ENCODE data around the gene PRMT3.
"Not testable (repeated sequence)": the region's sequence is repeated elsewhere in the genome, so short reads cannot be mapped to it uniquely, and the experiment has no call there.

The PRMT3 gene

DNA sequence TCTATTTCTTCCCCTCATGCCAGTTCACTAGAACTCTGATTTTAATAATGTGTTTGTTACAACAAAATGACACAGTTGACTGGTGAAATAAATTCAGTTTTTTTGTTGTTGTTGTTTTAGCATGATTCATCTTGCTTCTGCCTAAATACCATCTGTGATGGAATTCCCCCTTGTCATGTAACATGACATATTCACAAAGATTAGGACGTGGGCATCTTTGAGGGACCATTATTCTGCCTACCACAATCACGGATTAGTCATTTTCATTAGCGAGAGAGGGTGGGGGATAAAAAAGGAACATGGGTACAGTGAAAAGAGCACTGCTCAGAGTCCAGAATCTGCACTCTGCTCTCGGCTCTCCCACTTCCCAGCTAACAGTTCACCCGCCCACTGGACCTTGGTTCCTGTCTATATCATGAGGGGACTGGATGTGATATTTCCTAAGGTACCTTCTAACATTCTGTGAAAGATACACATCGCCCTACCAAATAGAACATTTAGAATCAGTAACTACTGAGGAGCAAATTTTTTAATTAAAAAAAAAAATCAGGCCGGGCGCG, 12.7 kb upstream of the PRMT3 start:
- no peak for DNase-seq

GRCh38 chr11:20376162-20376730, 11.3 kb upstream of the PRMT3 start:
- no peak for DNase-seq

- DNase-seq, result not testable (repeated sequence)
Measured at GRCh38 chr11:20385996-20386395, 1.5 kb upstream of the PRMT3 start.

- DNase-seq, result peak; percentile 58
Measured at GRCh38 chr11:20388096-20389055, 860 bp downstream of the PRMT3 start.

DNA sequence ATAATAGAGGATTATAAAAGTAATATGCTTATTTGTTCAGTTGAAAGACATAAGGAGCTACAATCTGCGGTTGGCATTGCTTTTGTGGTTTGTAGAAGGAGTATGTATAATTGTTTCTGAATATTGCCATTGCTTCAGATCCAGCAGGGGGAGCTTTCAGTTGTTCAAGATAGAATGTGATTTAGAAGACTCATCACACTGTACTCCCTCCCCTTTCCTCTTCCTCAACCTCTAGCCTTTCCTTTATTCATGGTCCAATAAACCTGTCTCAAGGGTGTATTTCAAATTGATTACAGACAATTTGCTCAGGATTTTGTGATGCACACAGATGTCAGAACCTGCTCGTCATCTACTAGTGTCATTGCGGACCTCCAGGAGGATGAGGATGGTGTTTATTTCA, 9.8 kb downstream of the PRMT3 start:
- DNase-seq, result no peak

GRCh38 chr11:20399498-20399897, 12.0 kb downstream of the PRMT3 start:
- no peak for DNase-seq

DNA sequence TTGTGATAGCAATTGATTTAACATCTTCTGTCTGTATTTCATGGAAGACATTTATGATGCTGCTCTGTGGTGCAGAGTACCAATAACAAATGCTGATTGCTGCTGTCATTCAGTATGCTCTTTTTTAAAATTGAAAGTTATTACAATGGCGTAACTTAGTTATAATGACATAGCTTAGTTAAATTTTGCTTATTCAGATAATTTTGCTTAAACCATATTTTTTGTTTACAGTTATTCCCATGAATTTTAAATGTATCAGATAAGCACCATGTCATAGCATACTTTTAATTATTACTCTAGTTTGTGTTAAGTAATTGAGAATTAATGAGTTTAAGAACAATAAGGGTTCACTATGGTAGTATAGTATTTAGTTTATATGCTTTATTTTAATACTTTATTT, 15.5 kb downstream of the PRMT3 start:
- no peak for DNase-seq

- no peak for DNase-seq
Measured at GRCh38 chr11:20406484-20406883, 19.0 kb downstream of the PRMT3 start.

DNA sequence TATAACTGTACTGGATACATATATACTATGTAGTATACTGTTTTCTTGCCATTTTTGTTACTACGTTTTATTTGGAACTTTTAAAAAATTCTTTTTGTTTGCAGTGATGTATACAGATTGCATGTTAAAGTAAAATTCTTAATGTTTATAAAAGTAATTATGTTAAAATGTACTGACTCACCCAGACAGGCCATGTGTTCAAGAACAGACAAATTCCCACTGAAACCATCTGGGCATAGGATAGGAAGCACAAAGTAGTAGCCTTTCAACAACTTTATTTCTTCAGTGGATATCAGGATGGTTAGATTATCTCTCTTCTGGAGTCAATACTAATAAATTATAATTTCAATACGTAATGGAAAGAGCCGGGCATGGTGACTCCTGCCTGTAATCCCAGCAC, 19.8 kb downstream of the PRMT3 start:
- DNase-seq, result no peak

DNA sequence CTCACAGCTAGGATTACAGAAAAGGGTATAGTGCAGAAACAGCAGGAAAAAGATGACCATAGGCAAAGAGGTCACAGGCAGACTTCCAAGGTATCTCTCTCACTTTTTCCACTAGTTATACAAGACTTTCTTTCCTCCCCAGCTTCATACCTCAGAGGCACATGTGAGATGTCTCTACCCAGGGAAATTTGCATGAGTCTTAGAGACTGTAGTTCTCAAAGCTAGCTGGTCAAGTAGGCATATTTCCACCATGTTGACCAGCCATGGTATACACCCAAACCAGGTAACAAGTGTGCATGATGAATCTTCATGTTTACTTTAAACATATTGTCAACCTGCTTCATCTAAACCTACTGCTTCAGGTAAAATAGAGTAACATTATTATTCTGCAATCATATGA, 27.9 kb downstream of the PRMT3 start:
- no peak for DNase-seq

- DNase-seq, result no peak
Measured at GRCh38 chr11:20417771-20418170, 30.3 kb downstream of the PRMT3 start.

GRCh38 chr11:20421946-20422345, 34.4 kb downstream of the PRMT3 start:
- DNase-seq, result no peak

- DNase-seq, result no peak
Measured at GRCh38 chr11:20429216-20429615, 41.7 kb downstream of the PRMT3 start.

DNA sequence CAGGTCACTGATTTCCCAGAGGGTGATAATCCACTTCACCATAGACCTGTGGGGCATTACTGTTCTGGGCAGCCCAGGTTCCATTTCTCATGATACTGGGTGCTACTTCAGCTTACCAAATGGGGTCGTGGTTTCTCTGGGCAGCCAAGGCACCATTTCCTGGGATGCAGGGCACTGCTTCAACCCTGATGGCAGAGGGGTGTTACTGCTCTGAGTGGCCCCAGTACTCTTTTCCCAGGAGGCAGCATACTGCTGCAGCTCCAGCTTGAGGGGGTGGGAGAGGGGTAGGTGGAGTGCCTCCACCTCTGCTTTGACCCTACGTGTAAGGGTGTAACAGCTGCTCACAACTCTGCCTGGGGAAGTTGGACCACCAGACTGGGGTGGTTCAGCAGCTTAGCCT, 51.1 kb downstream of the PRMT3 start:
- DNase-seq, result no peak

GRCh38 chr11:20443596-20443995, 56.1 kb downstream of the PRMT3 start:
- no peak for DNase-seq

- no peak for DNase-seq
Measured at GRCh38 chr11:20444535-20444934, 57.0 kb downstream of the PRMT3 start.

DNA sequence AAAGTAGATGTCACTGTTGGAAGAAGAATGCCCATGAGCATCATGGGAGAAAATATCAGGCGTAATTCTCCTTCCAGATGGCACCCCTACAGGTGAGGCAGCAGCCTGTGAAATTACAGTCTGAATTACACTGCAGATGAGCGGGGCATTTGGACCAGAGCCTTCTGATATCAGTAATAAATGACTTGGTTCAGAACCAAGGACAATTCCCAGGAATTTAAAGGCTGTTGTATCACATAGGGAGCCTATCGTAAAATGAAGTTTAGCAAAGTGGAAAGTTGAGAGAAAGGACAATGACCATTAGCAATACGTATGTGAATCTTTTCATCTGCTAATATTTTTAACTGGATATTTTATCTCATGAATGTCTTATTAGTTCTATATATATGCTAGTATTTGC, 61.3 kb downstream of the PRMT3 start:
- no peak for DNase-seq

DNA sequence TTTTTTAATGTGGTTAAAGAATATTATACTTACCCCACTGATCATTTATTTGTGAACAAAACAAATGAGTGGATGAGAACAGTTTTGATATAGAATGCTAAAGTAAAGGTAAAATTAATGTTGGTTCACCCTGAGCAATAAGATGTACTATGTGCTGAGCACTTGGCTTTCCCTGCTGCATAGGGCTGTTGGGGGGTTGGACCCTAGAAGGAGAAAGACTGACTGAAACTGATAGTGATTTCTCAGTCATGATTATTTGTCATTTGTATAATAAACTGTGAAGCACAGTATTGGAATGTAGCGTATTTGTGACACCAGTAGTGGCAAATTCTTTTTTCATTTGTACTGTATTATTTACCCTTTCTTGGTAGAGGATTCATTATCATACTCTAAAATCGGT, 63.3 kb downstream of the PRMT3 start:
- DNase-seq, result no peak

DNA sequence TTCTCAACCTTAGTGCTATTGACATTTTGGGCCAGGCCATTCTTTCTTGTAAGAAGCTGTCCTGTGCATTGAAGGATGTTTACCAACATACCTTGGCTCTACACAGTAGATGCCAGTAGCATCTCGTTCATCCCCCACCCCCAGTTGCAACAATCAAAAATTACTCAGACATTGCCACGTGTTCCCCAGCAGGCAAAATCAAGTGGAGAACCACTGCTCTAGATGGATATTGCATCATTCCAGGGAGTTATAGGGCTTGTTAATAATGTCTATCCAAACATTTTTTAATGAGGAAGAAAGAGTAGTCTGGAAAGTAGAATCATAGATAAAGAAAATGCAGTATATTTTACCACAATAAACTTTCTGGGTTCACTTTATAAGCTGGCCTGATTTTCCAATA, 64.1 kb downstream of the PRMT3 start:
- DNase-seq, result no peak

DNA sequence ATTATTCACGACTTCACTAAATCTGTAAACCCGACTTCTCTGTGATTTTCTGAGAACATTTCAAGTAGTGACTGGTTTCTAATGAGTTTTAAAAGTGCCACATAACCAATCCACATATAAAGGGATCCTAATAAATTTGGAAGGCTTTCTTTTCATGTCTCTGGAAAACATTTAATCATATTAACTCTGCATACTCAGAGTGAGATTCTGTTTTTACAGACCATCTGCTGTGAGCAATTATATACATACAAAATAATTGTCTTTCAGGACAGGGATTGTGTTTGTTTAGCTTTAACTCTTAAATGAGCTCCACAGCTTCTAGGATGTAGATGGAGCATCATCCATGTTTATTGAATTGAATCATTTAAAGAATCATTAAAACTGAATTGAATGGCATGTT, 65.1 kb downstream of the PRMT3 start:
- no peak for DNase-seq

DNA sequence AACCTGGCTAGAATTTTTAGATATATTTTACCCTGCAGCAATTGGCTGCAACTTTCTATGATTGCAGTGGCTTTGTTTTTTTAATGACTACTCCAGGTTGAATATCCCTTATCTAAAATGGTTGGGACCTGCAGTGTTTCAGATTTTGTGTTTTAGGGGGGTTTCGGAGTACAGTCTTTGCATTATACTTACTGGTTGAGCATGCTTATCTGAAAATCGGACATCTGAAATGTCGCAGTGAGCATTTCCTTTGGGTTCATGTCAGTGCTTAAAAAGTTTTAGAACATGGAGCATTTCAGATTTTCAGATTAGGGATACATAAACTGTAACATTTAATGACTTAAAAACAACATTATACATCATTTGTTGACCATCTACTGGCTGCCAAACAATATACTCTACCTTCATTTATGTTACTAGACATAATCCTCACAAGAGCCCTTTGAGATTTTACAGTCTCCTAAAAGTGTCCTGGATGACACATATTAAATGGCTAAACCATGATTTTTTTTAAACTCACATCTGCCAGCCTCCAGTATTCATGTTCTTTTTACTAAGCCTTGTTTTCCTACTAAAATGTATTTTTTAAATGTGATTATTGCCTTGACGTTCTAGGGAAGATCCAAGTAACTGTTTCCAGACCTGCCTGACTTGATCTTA, 66.3 kb downstream of the PRMT3 start:
- DNase-seq, result no peak

GRCh38 chr11:20457001-20457799, 69.7 kb downstream of the PRMT3 start:
- no peak for DNase-seq
